ENCODE measurements around the gene ARL13B. TPM values are rescaled to one million over a fixed set of nuclear protein-coding genes. Genes with fewer than 3 reads are reported as not detected.

Gene ARL13B
- total RNA-seq, 1 experiment from 2014 or later = 18.4 TPM

DNA sequence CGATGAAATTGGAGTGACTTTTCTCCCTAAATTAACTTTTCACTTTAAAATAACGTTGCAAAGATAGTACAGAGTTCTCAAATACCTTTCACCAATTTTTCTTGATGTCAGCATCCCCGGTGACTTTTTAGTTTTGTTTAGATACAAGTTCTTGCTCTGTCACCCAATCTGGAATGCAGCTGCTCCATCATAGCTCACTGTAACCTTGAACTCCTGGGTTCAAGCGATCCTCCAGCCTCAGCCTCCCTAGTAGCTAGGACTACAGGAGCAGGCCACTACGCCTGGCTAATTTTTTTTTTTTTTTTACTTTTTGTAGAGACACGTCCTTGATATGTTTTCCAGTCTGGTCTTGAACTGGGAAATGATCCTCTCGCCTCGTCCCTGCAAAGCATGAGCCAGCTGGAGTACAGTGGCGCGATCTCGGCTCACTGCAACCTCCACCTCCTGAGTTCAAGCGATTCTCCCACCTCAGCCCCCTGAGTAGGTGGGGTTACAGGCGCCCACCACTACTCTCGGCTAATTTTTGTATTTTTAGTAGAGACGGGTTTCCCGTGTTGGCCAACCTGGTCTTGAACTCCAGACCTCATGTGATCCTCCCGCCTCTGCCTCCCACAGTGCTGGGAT is 83.7 kb downstream of the ARL13B start:
- Histone ChIP-seq H3K27me3 (replicated peaks; ENCODE audit: insufficient read depth, low read depth, low read length, poor library complexity) (no peaks in the 10 kb centered on the region), H3K9me3 (ENCODE audit: low read depth, low read length, poor library complexity, severe bottlenecking) (no peaks in the 10 kb centered on the region), H3K27ac (ENCODE audit: low read depth, low read length, poor library complexity, severe bottlenecking) (peak overlapping the region; percentile 97), H3K4me3 (ENCODE audit: low read depth, low read length, poor library complexity, severe bottlenecking) (peak overlapping the region; percentile 84), H3K4me1 (ENCODE audit: insufficient read depth, low read length, poor library complexity, severe bottlenecking) (peaks cover 14% of the 10 kb centered on the region), H3K36me3 (ENCODE audit: insufficient read depth, low read length, poor library complexity, severe bottlenecking) (peaks cover 8% of the 10 kb centered on the region)
- ChIA-PET CTCF (no interaction called here), POLR2A (ENCODE audit: low non-redundant PET) (interaction anchor here (0.7 kb wide), 1 partner anchor 74 kb away, joined by 8 read pairs; no protein-coding TSS in a partner anchor)
- peak; percentile 15 for DNase-seq (ENCODE audit: low spot score)
- BruUV-seq (replicated peaks) = no TSS peak
- intact Hi-C loops (cut with micrococcal nuclease; ENCODE audit: unreplicated experiment) = loop anchor here (1.0 to 5.0 kb wide), 3 partner anchors 59 to 201 kb away; partner anchors contain the start of gene ARL13B
- no peak for TF ChIP-seq EZH2 (IDR thresholded peaks at IDR 0.05; ENCODE audit: borderline replicate concordance, low read depth, low read length, poor library complexity, severe bottlenecking)
- TF ChIP-seq, protein P1, sequence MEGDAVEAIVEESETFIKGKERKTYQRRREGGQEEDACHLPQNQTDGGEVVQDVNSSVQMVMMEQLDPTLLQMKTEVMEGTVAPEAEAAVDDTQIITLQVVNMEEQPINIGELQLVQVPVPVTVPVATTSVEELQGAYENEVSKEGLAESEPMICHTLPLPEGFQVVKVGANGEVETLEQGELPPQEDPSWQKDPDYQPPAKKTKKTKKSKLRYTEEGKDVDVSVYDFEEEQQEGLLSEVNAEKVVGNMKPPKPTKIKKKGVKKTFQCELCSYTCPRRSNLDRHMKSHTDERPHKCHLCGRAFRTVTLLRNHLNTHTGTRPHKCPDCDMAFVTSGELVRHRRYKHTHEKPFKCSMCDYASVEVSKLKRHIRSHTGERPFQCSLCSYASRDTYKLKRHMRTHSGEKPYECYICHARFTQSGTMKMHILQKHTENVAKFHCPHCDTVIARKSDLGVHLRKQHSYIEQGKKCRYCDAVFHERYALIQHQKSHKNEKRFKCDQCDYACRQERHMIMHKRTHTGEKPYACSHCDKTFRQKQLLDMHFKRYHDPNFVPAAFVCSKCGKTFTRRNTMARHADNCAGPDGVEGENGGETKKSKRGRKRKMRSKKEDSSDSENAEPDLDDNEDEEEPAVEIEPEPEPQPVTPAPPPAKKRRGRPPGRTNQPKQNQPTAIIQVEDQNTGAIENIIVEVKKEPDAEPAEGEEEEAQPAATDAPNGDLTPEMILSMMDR (conservative IDR thresholded peaks at IDR 0.05; ENCODE audit: low read depth, low read length) = no peak

DNA sequence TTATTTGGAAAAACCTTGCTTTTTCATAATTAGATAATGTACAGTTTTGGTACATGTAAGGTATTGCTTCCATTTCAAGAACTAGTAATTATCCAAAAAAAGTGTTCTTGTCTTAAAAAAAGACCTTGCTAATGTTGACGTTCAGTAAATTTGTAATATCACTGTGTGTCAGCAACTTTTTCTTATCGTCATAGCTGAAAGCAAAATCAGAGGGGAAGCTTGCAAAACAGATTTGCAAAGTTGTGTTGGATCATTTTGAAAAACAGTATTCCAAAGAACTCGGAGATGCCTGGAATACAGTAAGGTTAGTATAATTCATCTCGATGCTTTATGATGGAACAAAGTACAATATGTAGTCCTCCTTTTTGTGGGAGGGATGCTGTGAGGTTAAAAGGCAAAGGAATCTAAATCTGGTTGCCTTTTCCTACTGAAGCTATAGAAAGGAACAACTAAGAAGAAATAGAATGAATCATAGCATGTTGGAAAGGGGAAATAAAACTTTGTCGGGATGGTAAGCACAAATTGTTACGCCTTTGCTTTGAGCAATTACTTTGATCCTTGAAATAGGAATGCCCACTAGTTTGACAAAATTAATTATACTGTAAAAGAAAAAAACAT is 84.4 kb downstream of the ARL13B start:
- CTCF ChIA-PET = no interaction called here
- Histone ChIP-seq H3K27ac (ENCODE audit: low read depth, low read length, poor library complexity, severe bottlenecking) (peak overlapping the region; percentile 97), H3K9me3 (ENCODE audit: low read depth, low read length, poor library complexity, severe bottlenecking) (no peaks in the 10 kb centered on the region), H3K4me3 (ENCODE audit: low read depth, low read length, poor library complexity, severe bottlenecking) (peak overlapping the region; percentile 84), H3K4me1 (ENCODE audit: insufficient read depth, low read length, poor library complexity, severe bottlenecking) (peaks cover 14% of the 10 kb centered on the region), H3K27me3 (replicated peaks; ENCODE audit: insufficient read depth, low read depth, low read length, poor library complexity) (no peaks in the 10 kb centered on the region), H3K36me3 (ENCODE audit: insufficient read depth, low read length, poor library complexity, severe bottlenecking) (peaks cover 8% of the 10 kb centered on the region)
- TF ChIP-seq, protein P1 (conservative IDR thresholded peaks at IDR 0.05; ENCODE audit: low read depth, low read length) = no peak
- TF ChIP-seq EZH2 (IDR thresholded peaks at IDR 0.05; ENCODE audit: borderline replicate concordance, low read depth, low read length, poor library complexity, severe bottlenecking) = no peak
- intact Hi-C loops (cut with micrococcal nuclease; ENCODE audit: unreplicated experiment) = loop anchor here (5.0 kb wide), 1 partner anchor 202 kb away; no protein-coding TSS in a partner anchor
- no TSS peak for BruUV-seq (replicated peaks)
- DNase-seq (ENCODE audit: low spot score) = no peak
- POLR2A ChIA-PET (ENCODE audit: low non-redundant PET) = no interaction called here

DNA sequence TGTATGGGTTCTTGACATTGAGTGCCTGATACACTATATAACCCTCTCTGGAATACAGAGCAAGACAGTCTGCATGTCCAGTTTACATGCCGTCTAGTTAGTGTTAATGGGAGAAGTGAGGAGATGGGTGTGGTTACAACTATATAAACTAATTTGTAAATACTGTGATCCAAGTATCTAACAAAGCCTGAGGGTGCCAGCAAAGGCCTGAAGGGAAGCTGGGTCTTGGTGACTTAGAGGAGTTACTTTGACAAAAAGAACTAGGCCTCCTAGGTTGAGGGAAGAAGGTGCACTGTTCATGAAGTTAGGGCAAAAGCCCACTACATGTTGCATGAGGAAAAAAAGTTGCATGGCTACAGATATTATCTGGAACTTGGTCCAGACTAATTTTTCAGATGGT is 85.2 kb downstream of the ARL13B start:
- POLR2A ChIA-PET (ENCODE audit: low non-redundant PET) = no interaction called here
- Histone ChIP-seq H3K36me3 (ENCODE audit: insufficient read depth, low read length, poor library complexity, severe bottlenecking) (peaks cover 1% of the 10 kb centered on the region), H3K4me3 (ENCODE audit: low read depth, low read length, poor library complexity, severe bottlenecking) (no peak overlapping the region), H3K27ac (ENCODE audit: low read depth, low read length, poor library complexity, severe bottlenecking) (no peak overlapping the region), H3K4me1 (ENCODE audit: insufficient read depth, low read length, poor library complexity, severe bottlenecking) (peaks cover 14% of the 10 kb centered on the region), H3K27me3 (replicated peaks; ENCODE audit: insufficient read depth, low read depth, low read length, poor library complexity) (no peaks in the 10 kb centered on the region), H3K9me3 (ENCODE audit: low read depth, low read length, poor library complexity, severe bottlenecking) (no peaks in the 10 kb centered on the region)
- no peak for DNase-seq (ENCODE audit: low spot score)
- CTCF ChIA-PET = no interaction called here
- no TSS peak for BruUV-seq (replicated peaks)
- intact Hi-C loops (cut with micrococcal nuclease; ENCODE audit: unreplicated experiment) = loop anchor here (5.0 kb wide), 1 partner anchor 158 kb away; no protein-coding TSS in a partner anchor
- TF ChIP-seq, protein P1 (conservative IDR thresholded peaks at IDR 0.05; ENCODE audit: low read depth, low read length) = no peak
- no peak for TF ChIP-seq EZH2 (IDR thresholded peaks at IDR 0.05; ENCODE audit: borderline replicate concordance, low read depth, low read length, poor library complexity, severe bottlenecking)

Data from A673 (cell line).